PC-9 (cell line): Measurements from ENCODE around the gene PARVG. TPM values are rescaled to one million over a fixed set of nuclear protein-coding genes. Genes with fewer than 3 reads are reported as not detected.

Experiments
- BruUV-seq: library from RNA; stranded (reverse); fragments of 400-500 nt; replicated peaks from 2 replicates; lab custom pipeline; 2021; lab: Mats Ljungman, UMichigan
- CTCF ChIA-PET: fragments of 300-600 bp; sonication (Branson Sonifier 250); formaldehyde crosslinking; loops from one replicate; lab custom pipeline; 2022; ENCODE audit warnings: antibody characterized with exemption; lab: Charles Lee
- POLR2A ChIA-PET: fragments of 300-600 bp; sonication (Branson Sonifier 250); formaldehyde crosslinking; loops from one replicate; lab custom pipeline; 2022; ENCODE audit warnings: antibody characterized with exemption; ENCODE audit not compliant: unreplicated experiment; lab: Charles Lee
- DNase-seq, 2 experiments: peaks; one replicate each; pipeline versions ENCODE4 v3.0.0 to v3.0.0-alpha.2; 2015 to 2022; ENCODE audit warnings: mixed read lengths in 1 of 2
- H2AFZ ChIP-seq: fragments of 200-600 bp; sonication (generic); 2 replicates; pipeline ENCODE4 v1.8.1; 2017; ENCODE audit warnings: antibody characterized with exemption
- H3F3A ChIP-seq: fragments of 200-600 bp; sonication (generic); 2 replicates; pipeline ENCODE4 v1.8.1; 2017; ENCODE audit warnings: antibody characterized with exemption, mild to moderate bottlenecking, low read depth; ENCODE audit not compliant: insufficient read depth
- H3K27ac ChIP-seq: fragments of 200-600 bp; sonication (generic); 2 replicates; pipeline ENCODE4 v1.6.1; 2016; ENCODE audit warnings: mixed run types
- H3K27me3 ChIP-seq: fragments of 200-600 bp; sonication (generic); 2 replicates; pipeline ENCODE4 v1.6.1; 2016; ENCODE audit warnings: low read depth, mixed run types; ENCODE audit not compliant: insufficient read depth
- H3K36me3 ChIP-seq: fragments of 200-600 bp; sonication (generic); 2 replicates; pipeline ENCODE4 v1.6.1; 2016; ENCODE audit warnings: low read depth, mixed run types
- H3K4me1 ChIP-seq: fragments of 200-600 bp; sonication (generic); replicated peaks from 2 replicates; pipeline ENCODE4 v1.6.1; 2016; ENCODE audit warnings: mixed run types; ENCODE audit not compliant: insufficient read depth
- H3K4me2 ChIP-seq: fragments of 200-600 bp; sonication (generic); 2 replicates; pipeline ENCODE4 v1.6.1; 2017; ENCODE audit warnings: mixed run types
- H3K4me3 ChIP-seq: fragments of 200-600 bp; sonication (generic); 2 replicates; pipeline ENCODE4 v1.6.1; 2016; ENCODE audit warnings: mixed run types
- H3K79me2 ChIP-seq: fragments of 200-600 bp; sonication (generic); 2 replicates; pipeline ENCODE4 v1.6.1; 2017; ENCODE audit warnings: low read depth, mixed run types
- H3K9me2 ChIP-seq: fragments of 200-600 bp; sonication (generic); 2 replicates; pipeline ENCODE4 v1.8.1; 2017; ENCODE audit warnings: mild to moderate bottlenecking; ENCODE audit not compliant: insufficient read depth
- H3K9me3 ChIP-seq: fragments of 200-600 bp; sonication (generic); 2 replicates; pipeline ENCODE4 v1.8.1; 2016; ENCODE audit warnings: low read depth; ENCODE audit not compliant: insufficient read depth
- H4K20me1 ChIP-seq: fragments of 200-600 bp; sonication (generic); 2 replicates; pipeline ENCODE4 v1.8.1; 2017; ENCODE audit not compliant: insufficient read depth
- EZH2 ChIP-seq: fragments of 200-600 bp; sonication (generic); IDR thresholded peaks from 2 replicates; pipeline ENCODE4 v1.8.0; 2017; ENCODE audit warnings: antibody characterized with exemption, low read depth
- intact Hi-C: fragments of 100-400 bp; cut with micrococcal nuclease; formaldehyde crosslinking; loops from one replicate; pipeline ENCODE4 v1.10.0; 2022; ENCODE audit not compliant: unreplicated experiment
- total RNA-seq: library from RNA; stranded (reverse); gene quantifications from 2 replicates; pipeline ENCODE4 v1.2.3, GENCODE V29; 2021
- TF ChIP-seq, protein P1 (sequence below): fragments of 200-600 bp; sonication (generic); conservative IDR thresholded peaks from 2 replicates; pipeline ENCODE4 v1.6.1; 2017; ENCODE audit warnings: mixed run types, antibody characterized with exemption, mild to moderate bottlenecking, moderate library complexity

The PARVG gene
- total RNA-seq, 1 experiment from 2014 or later, result not detected

DNA sequence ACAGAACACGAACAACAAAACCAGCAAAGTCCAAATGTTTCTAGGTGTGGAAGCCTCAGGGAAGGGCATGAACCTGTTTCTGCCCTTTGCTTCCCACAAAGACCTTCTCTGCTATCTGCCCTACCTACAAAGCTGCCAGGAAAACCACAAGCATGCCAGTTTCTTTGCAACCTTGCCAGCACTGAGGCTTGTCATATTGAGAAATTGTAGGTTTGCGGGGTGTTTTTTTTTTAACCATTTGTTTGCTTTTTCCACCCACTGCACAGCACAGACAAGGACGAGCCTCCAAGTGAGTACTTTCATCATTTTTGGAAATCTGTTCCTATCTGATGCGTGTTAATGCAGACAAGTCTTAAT, 12.8 kb downstream of the PARVG start:
- H3K27me3 ChIP-seq, result peaks cover 49% of the 10 kb centered on the region
- peak overlapping the region; percentile 59 for H3K4me2 ChIP-seq
- no peaks in the 10 kb centered on the region for H3K36me3 ChIP-seq
- ChIA-PET POLR2A (interaction anchor here (0.7 kb wide), 1 partner anchor 332 kb away, joined by 4 read pairs; no protein-coding TSS in a partner anchor), CTCF (no interaction called here)
- peaks cover 26% of the 10 kb centered on the region for H3K4me1 ChIP-seq
- no peak overlapping the region for H2AFZ ChIP-seq
- H3K27ac ChIP-seq, result no peak overlapping the region
- H3F3A ChIP-seq, result peaks cover 28% of the 10 kb centered on the region; the same call in 1 of the 2 replicates
- no TSS peak for BruUV-seq
- H4K20me1 ChIP-seq, result peaks cover 10% of the 10 kb centered on the region; the same call in 1 of the 2 replicates
- H3K4me3 ChIP-seq, result no peak overlapping the region
- H3K9me2 ChIP-seq, result no peaks in the 10 kb centered on the region
- no peak for TF ChIP-seq EZH2
- TF ChIP-seq, protein P1, sequence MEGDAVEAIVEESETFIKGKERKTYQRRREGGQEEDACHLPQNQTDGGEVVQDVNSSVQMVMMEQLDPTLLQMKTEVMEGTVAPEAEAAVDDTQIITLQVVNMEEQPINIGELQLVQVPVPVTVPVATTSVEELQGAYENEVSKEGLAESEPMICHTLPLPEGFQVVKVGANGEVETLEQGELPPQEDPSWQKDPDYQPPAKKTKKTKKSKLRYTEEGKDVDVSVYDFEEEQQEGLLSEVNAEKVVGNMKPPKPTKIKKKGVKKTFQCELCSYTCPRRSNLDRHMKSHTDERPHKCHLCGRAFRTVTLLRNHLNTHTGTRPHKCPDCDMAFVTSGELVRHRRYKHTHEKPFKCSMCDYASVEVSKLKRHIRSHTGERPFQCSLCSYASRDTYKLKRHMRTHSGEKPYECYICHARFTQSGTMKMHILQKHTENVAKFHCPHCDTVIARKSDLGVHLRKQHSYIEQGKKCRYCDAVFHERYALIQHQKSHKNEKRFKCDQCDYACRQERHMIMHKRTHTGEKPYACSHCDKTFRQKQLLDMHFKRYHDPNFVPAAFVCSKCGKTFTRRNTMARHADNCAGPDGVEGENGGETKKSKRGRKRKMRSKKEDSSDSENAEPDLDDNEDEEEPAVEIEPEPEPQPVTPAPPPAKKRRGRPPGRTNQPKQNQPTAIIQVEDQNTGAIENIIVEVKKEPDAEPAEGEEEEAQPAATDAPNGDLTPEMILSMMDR, result no peak
- no peaks in the 10 kb centered on the region for H3K79me2 ChIP-seq
- peak; percentile 59 to 86 for DNase-seq
- no peaks in the 10 kb centered on the region for H3K9me3 ChIP-seq
- intact Hi-C loops, result loop anchor here (10.0 kb wide), 1 partner anchor 431 kb away; no protein-coding TSS in a partner anchor

DNA sequence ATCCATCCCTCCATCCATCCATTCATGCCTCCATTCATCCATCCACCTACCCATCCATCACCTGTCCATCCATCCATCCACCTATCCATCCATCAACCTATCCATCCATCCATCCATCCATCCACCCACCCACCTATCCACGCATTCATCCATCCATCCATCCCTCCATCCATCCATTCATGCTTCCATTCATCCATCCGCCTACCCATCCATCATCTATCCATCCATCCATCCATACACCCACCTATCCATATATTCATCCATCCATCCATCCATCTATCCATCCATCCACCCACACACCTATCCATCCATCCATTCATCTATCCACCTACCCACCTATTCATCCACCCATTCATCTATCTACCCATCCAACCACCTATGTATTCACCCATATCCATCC, 13.8 kb downstream of the PARVG start:
- Histone ChIP-seq H3F3A (peaks cover 28% of the 10 kb centered on the region; the same call in 1 of the 2 replicates), H3K9me3 (no peaks in the 10 kb centered on the region), H3K4me1 (peaks cover 26% of the 10 kb centered on the region), H3K27ac (no peak overlapping the region), H3K4me3 (no peak overlapping the region), H3K36me3 (no peaks in the 10 kb centered on the region), H3K9me2 (no peaks in the 10 kb centered on the region), H3K4me2 (no peak overlapping the region), H3K79me2 (no peaks in the 10 kb centered on the region), H4K20me1 (peaks cover 10% of the 10 kb centered on the region; the same call in 1 of the 2 replicates), H3K27me3 (peaks cover 47% of the 10 kb centered on the region), H2AFZ (no peak overlapping the region)
- ChIA-PET POLR2A (no interaction called here), CTCF (no interaction called here)
- intact Hi-C loops, result loop anchor here (10.0 kb wide), 1 partner anchor 430 kb away; no protein-coding TSS in a partner anchor
- BruUV-seq, result no TSS peak
- TF ChIP-seq, protein P1, result no peak
- no peak for TF ChIP-seq EZH2
- no peak for DNase-seq

DNA sequence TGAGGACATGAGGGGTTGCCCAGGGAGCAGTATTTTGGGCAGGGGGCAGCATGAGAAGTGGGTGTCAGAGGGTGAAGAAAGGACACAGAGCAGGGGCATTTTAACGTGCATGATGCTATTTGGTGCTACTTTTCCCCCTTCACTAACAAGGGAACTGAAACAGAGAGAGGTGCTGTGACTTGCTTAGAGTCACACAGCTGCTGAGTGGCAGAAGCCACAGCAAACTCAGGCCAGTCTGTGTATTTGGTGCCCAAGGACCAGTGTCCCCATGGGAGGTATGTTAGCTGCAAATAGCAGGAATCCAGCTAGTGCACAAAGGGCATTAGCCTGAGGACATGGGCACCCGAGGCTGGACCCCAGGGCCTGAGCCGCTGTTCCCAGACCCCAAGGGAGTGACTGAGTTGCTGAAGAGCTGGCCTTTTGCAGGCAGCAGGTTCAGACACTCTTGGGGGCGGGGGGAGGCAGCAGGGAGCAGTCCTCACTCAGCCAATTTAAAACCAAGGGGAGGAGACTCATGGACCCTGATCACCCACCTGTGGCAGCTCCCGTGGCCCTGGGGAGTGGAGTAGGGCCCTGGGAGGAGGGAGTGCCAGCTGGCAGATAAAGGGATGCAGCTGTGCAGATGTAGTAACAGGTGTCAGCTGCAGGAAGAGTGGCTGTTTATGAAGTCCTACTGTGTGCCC, 14.6 kb downstream of the PARVG start:
- CTCF ChIA-PET, result interaction anchor here (0.6 kb wide), 1 partner anchor 81 kb away, joined by 3 read pairs; no protein-coding TSS in a partner anchor
- Histone ChIP-seq H3K4me1 (peaks cover 26% of the 10 kb centered on the region), H3K36me3 (no peaks in the 10 kb centered on the region), H3K27me3 (peaks cover 54% of the 10 kb centered on the region), H3K79me2 (no peaks in the 10 kb centered on the region), H4K20me1 (peaks cover 10% of the 10 kb centered on the region; the same call in 1 of the 2 replicates), H3K4me3 (no peak overlapping the region), H3K9me2 (no peaks in the 10 kb centered on the region), H3K4me2 (no peak overlapping the region), H3F3A (peaks cover 28% of the 10 kb centered on the region; the same call in 1 of the 2 replicates), H2AFZ (no peak overlapping the region), H3K27ac (no peak overlapping the region), H3K9me3 (no peaks in the 10 kb centered on the region)
- intact Hi-C loops, result loop anchor here (10.0 kb wide), 1 partner anchor 429 kb away; no protein-coding TSS in a partner anchor
- no peak for DNase-seq
- TF ChIP-seq EZH2, result no peak
- TF ChIP-seq, protein P1, result no peak
- POLR2A ChIA-PET, result no interaction called here
- BruUV-seq, result no TSS peak
